ENCODE results near the gene NDOR1. TPM values are rescaled to one million over a fixed set of nuclear protein-coding genes. Genes with fewer than 3 reads are reported as not detected.

NDOR1 gene
- total RNA-seq, 1 donor from 2014 or later, result 3.0 TPM

DNA sequence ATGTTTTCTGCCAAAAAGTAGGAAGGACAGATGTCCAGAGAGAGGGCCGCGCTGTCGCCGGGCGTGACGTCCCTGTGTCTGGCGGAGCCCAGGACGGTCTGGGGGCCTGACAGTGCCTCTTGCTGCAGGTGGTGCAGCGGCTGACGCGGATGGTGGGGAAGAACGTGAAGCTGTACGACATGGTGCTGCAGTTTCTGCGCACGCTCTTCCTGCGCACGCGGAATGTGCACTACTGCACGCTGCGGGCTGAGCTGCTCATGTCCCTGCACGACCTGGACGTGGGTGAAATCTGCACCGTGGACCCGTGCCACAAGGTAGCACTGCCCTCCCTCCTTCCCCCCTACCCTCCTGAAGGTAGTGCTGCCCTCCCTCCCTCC is 57.4 kb downstream of the NDOR1 start:
- DNase-seq, result no peak

DNA sequence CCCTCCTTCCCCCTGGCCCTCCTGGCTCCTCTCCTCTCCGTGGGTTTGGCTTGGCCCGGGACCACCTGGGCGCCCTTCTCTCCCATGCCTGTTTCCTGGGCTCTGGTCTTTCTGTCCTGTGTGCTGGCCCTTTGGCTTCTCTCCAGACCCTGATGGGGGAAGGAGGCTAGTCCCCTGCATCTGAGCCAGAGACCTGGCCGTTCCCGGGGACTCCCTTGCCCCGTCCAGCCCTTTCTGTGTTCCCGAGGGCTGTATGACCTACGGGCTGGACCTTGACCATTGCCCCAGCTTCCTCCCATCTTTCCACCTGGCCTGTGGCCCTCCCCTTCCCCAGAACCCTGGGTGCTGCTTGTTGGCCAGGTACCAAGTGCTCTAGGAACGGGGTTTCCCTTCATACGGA is 58.0 kb downstream of the NDOR1 start:
- DNase-seq, result no peak

DNA sequence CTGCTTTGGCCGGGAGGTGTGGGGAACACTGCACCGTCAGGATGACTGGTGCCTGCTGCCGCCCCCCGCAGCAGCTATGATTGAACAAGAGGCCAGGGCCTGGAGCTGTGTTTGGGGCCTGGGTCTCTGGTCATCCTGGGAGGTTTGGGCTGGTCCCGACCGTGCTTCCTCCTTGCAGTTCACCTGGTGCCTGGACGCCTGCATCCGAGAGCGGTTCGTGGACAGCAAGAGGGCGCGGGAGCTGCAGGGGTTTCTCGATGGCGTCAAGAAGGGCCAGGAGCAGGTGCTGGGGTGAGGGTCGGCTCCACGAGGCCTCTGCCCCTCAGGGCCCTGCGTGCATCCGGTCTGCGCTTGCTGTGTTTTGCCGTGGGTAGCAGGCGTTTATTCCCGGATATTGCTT is 58.6 kb downstream of the NDOR1 start:
- no peak for DNase-seq

GRCh38 chr9:137265496-137266161 is 60.1 kb downstream of the NDOR1 start:
- DNase-seq, result no peak

- DNase-seq, result no peak
Measured at GRCh38 chr9:137266162-137266527, 60.6 kb downstream of the NDOR1 start.

Small RNA genes within 50 kb of the gene (small RNA-seq; reads per million reads assigned to genes)
- not detected for gene MIR3621 (ENCODE audit: low replicate concordance)

Other genes starting within 250 kb of the NDOR1 start
- 10.2 TPM for gene PTGDS, start 228.2 kb upstream of the NDOR1 start, total RNA-seq
- 0.31 TPM for gene LCNL1, start 222.7 kb upstream of the NDOR1 start, total RNA-seq
- 21.7 TPM for gene PAXX, start 213.3 kb upstream of the NDOR1 start, total RNA-seq
- 4.9 TPM for gene CLIC3, start 209.1 kb upstream of the NDOR1 start, total RNA-seq
- gene ABCA2, start 177.5 kb upstream of the NDOR1 start, total RNA-seq, result 16.6 TPM
- gene FUT7, start 173.6 kb upstream of the NDOR1 start, total RNA-seq, result 0.10 TPM
- gene NPDC1, start 159.5 kb upstream of the NDOR1 start, total RNA-seq, result 27.0 TPM
- gene ENTPD2, start 151.6 kb upstream of the NDOR1 start, total RNA-seq, result 7.3 TPM
- 5.6 TPM for gene SAPCD2, start 135.1 kb upstream of the NDOR1 start, total RNA-seq
- gene UAP1L1, start 128.2 kb upstream of the NDOR1 start, total RNA-seq, result 3.2 TPM
- 59.5 TPM for gene MAN1B1, start 118.7 kb upstream of the NDOR1 start, total RNA-seq
- 22.8 TPM for gene DPP7, start 91.0 kb upstream of the NDOR1 start, total RNA-seq
- gene GRIN1, start 66.5 kb upstream of the NDOR1 start, total RNA-seq, result 1.1 TPM
- gene LRRC26, start 35.6 kb upstream of the NDOR1 start, total RNA-seq, result 18.9 TPM
- not detected for gene TMEM210, start 33.6 kb upstream of the NDOR1 start, total RNA-seq
- gene ANAPC2, start 17.1 kb upstream of the NDOR1 start, total RNA-seq, result 29.8 TPM
- gene SSNA1, start 17.0 kb upstream of the NDOR1 start, total RNA-seq, result 57.3 TPM
- gene TPRN, start 5.0 kb upstream of the NDOR1 start, total RNA-seq, result 5.7 TPM
- 38.3 TPM for gene TMEM203, start 52 bp upstream of the NDOR1 start, total RNA-seq
- gene RNF208, start 16.5 kb downstream of the NDOR1 start, total RNA-seq, result not detected
- 3.3 TPM for gene CYSRT1, start 19.5 kb downstream of the NDOR1 start, total RNA-seq
- not detected for gene RNF224, start 21.8 kb downstream of the NDOR1 start, total RNA-seq
- not detected for gene SLC34A3, start 25.2 kb downstream of the NDOR1 start, total RNA-seq
- 172 TPM for gene TUBB4B, start 35.6 kb downstream of the NDOR1 start, total RNA-seq
- gene STPG3, start 45.6 kb downstream of the NDOR1 start, total RNA-seq, result not detected
- gene NELFB, start 49.6 kb downstream of the NDOR1 start, total RNA-seq, result 50.9 TPM
- 5.4 TPM for gene TOR4A, start 72.0 kb downstream of the NDOR1 start, total RNA-seq
- gene NRARP, start 96.6 kb downstream of the NDOR1 start, total RNA-seq, result 18.8 TPM
- gene EXD3, start 217.5 kb downstream of the NDOR1 start, total RNA-seq, result 19.9 TPM
- gene NOXA1, start 217.7 kb downstream of the NDOR1 start, total RNA-seq, result 1.2 TPM
- 0.31 TPM for gene ENTPD8, start 235.7 kb downstream of the NDOR1 start, total RNA-seq

All from tongue (tissue), 3 donors.